Skeletal muscle tissue (tissue), 5 donors: ENCODE measurements around the gene SGO1. TPM values are rescaled to one million over a fixed set of nuclear protein-coding genes. Genes with fewer than 3 reads are reported as not detected.

Source experiments
- H3K27ac ChIP-seq: one replicate; pipeline ENCODE4 v1.7.0; 2013; ENCODE audit warnings: mild to moderate bottlenecking, low read depth, low read length, inconsistent platforms
- H3K27me3 ChIP-seq, 3 donors: one replicate each; pipeline ENCODE4 v1.7.0; 2013; ENCODE audit warnings: low read length in 3 of 3; ENCODE audit not compliant: control insufficient read depth in 3 of 3, insufficient read depth in 3 of 3
- H3K36me3 ChIP-seq, 3 donors: one replicate each; pipeline ENCODE4 v1.7.0; 2013; ENCODE audit warnings: low read length in 3 of 3; ENCODE audit not compliant: control insufficient read depth in 3 of 3, insufficient read depth in 3 of 3
- H3K4me1 ChIP-seq, 3 donors: one replicate each; pipeline ENCODE4 v1.7.0; 2013; ENCODE audit warnings: low read length in 3 of 3, mild to moderate bottlenecking in 3 of 3; ENCODE audit not compliant: control insufficient read depth in 3 of 3, insufficient read depth in 3 of 3
- H3K4me3 ChIP-seq, 3 donors: one replicate each; pipeline ENCODE4 v1.7.0; 2013; ENCODE audit warnings: low read length in 3 of 3
- H3K9ac ChIP-seq, 3 donors: one replicate each; pipeline ENCODE4 v1.7.0; 2013; ENCODE audit warnings: low read length in 3 of 3, mild to moderate bottlenecking in 3 of 3, moderate library complexity in 2 of 3, low read depth in 1 of 3
- H3K9me3 ChIP-seq, 3 donors: one replicate each; pipeline ENCODE4 v1.7.0; 2013; ENCODE audit warnings: low read length in 3 of 3; ENCODE audit not compliant: control insufficient read depth in 3 of 3
- small RNA-seq: library from RNA; depleted of rRNA; stranded (forward); fragments of <200 nt; gene quantifications from one replicate; pipeline ENCODE3, GENCODE V24; 2014
- total RNA-seq: library from RNA; depleted of rRNA; stranded (reverse); fragments of >200 nt; gene quantifications from one replicate; pipeline ENCODE4 v1.2.3, GENCODE V29; 2014
- donor health status: Osteomylitis.

SGO1 gene
- total RNA-seq, 1 donor from 2014 or later = 2.6 TPM

GRCh38 chr3:20121088-20121487 is 64.9 kb downstream of the SGO1 start:
- Histone ChIP-seq H3K4me1 (no peaks in the 10 kb centered on the region), H3K4me3 (no peak overlapping the region), H3K9ac (no peak overlapping the region), H3K9me3 (no peaks in the 10 kb centered on the region), H3K27ac (no peak overlapping the region), H3K36me3 (peaks cover 14 to 44% (median 41%) of the 10 kb centered on the region in 3 donors), H3K27me3 (no peaks in the 10 kb centered on the region)

Small RNAs within 50 kb of the gene (small RNA-seq; reads per million reads assigned to genes)
- not detected for gene MIR3135A

Other genes starting within 250 kb of the SGO1 start
- 38.6 TPM for gene RAB5A, start 239.1 kb downstream of the SGO1 start, total RNA-seq
- gene PP2D1, start 173.9 kb downstream of the SGO1 start, total RNA-seq = not detected
- 8.4 TPM for gene KAT2B, start 145.8 kb downstream of the SGO1 start, total RNA-seq